HG02759 (cell line): ENCODE data around the gene PTOV1.
"Not testable (repeated sequence)": the region's sequence is repeated elsewhere in the genome, so short reads cannot be mapped to it uniquely, and the experiment has no call there.

Experiments used
- ATAC-seq: cut with Tn5 transposase; IDR thresholded peaks from one replicate; pipeline ENCODE4 v1.9.1; 2021; ENCODE audit warnings: mild to moderate bottlenecking, moderate library complexity; ENCODE audit not compliant: unreplicated experiment

PTOV1 gene

GRCh38 chr19:49817964-49818648, 32.9 kb upstream of the PTOV1 start, which contains the start of gene MED25:
MED25 (plus strand) TSS chr19:49818289; CDS start chr19:49818342, 53 bp downstream.
- peak; percentile 82 for ATAC-seq

- no peak for ATAC-seq
These were observed 32.1 kb upstream of the PTOV1 start for GRCh38 chr19:49818649-49819370.

- not testable (repeated sequence) for ATAC-seq
These were observed 31.4 kb upstream of the PTOV1 start for GRCh38 chr19:49819452-49820115.

GRCh38 chr19:49820125-49820524, 30.8 kb upstream of the PTOV1 start:
- no peak for ATAC-seq

- no peak for ATAC-seq
These were observed 27.5 kb upstream of the PTOV1 start for GRCh38 chr19:49823472-49823871.

GRCh38 chr19:49824662-49825061, 26.3 kb upstream of the PTOV1 start:
- ATAC-seq, result no peak

GRCh38 chr19:49827034-49827433, 23.9 kb upstream of the PTOV1 start:
- no peak for ATAC-seq

GRCh38 chr19:49829200-49829599, 21.8 kb upstream of the PTOV1 start:
- no peak for ATAC-seq

- no peak for ATAC-seq
These were observed 21.2 kb upstream of the PTOV1 start for GRCh38 chr19:49829721-49830120.

- no peak for ATAC-seq
These were observed 20.2 kb upstream of the PTOV1 start for GRCh38 chr19:49830766-49831165.

- ATAC-seq, result no peak
These were observed 19.4 kb upstream of the PTOV1 start for GRCh38 chr19:49831592-49831991.

- ATAC-seq, result no peak
These were observed 18.4 kb upstream of the PTOV1 start for GRCh38 chr19:49832556-49832955.

GRCh38 chr19:49833599-49833998, 17.4 kb upstream of the PTOV1 start:
- ATAC-seq, result no peak

GRCh38 chr19:49835562-49835961, 15.4 kb upstream of the PTOV1 start:
- ATAC-seq, result no peak

- no peak for ATAC-seq
These were observed 14.6 kb upstream of the PTOV1 start for GRCh38 chr19:49836176-49837008.

GRCh38 chr19:49837009-49837310, 14.0 kb upstream of the PTOV1 start:
- no peak for ATAC-seq

- ATAC-seq, result no peak
These were observed 13.5 kb upstream of the PTOV1 start for GRCh38 chr19:49837425-49837824.

GRCh38 chr19:49838885-49839588, 11.9 kb upstream of the PTOV1 start:
- no peak for ATAC-seq

- no peak for ATAC-seq
These were observed 11.2 kb upstream of the PTOV1 start for GRCh38 chr19:49839713-49840112.

GRCh38 chr19:49840321-49840720, 10.6 kb upstream of the PTOV1 start:
- no peak for ATAC-seq
